Stimulated activated CD4-positive, alpha-beta T cell treated with anti-CD3 and anti-CD28 coated beads, Interleukin-2, amount 100 ng/mL, for 24 hours (primary cell): ENCODE measurements around the gene FZD1.
"Not testable (repeated sequence)": the region's sequence is repeated elsewhere in the genome, so short reads cannot be mapped to it uniquely, and the experiment has no call there.

Experiments
- DNase-seq, 2 donors: peaks; one replicate each; pipeline ENCODE4 v3.0.0-alpha.2; 2020

Gene FZD1

GRCh38 chr7:91299952-91300775, 35.9 kb downstream of the FZD1 start:
- DNase-seq = no peak

GRCh38 chr7:91302794-91303193, 38.6 kb downstream of the FZD1 start:
- no peak for DNase-seq

- DNase-seq = no peak
Observed at GRCh38 chr7:91306266-91306665, 42.0 kb downstream of the FZD1 start.

GRCh38 chr7:91307467-91307866, 43.2 kb downstream of the FZD1 start:
- DNase-seq = no peak

- not testable (repeated sequence) for DNase-seq
Observed at GRCh38 chr7:91308191-91308590, 44.0 kb downstream of the FZD1 start.

GRCh38 chr7:91310830-91311460, 46.7 kb downstream of the FZD1 start:
- DNase-seq = no peak

- DNase-seq = no peak
Observed at GRCh38 chr7:91311839-91312238, 47.6 kb downstream of the FZD1 start.

- no peak for DNase-seq
Observed at GRCh38 chr7:91313113-91313512, 48.9 kb downstream of the FZD1 start.

- no peak for DNase-seq
Observed at GRCh38 chr7:91314591-91315323, 50.5 kb downstream of the FZD1 start.

GRCh38 chr7:91316426-91316825, 52.2 kb downstream of the FZD1 start:
- DNase-seq = no peak

- DNase-seq = no peak
Observed at GRCh38 chr7:91319351-91319750, 55.1 kb downstream of the FZD1 start.

GRCh38 chr7:91320366-91321078, 56.3 kb downstream of the FZD1 start:
- DNase-seq = no peak
